DMS153 treated with DMSO at 0.1 percent for 48 hours (cell line): ENCODE data around the gene LRRK1.

Experiments
- DNase-seq: peaks from one replicate; lab custom pipeline; 2025; ENCODE audit not compliant: unreplicated experiment; lab: John Stamatoyannopoulos, UW

The LRRK1 gene

GRCh38 chr15:101037090-101037830 is 118.1 kb downstream of the LRRK1 start:
- no peak for DNase-seq

GRCh38 chr15:101038327-101039003 is 119.3 kb downstream of the LRRK1 start:
- no peak for DNase-seq

GRCh38 chr15:101039461-101039860 is 120.3 kb downstream of the LRRK1 start:
- DNase-seq, result no peak

GRCh38 chr15:101042320-101042719 is 123.2 kb downstream of the LRRK1 start:
- DNase-seq, result no peak

- no peak for DNase-seq
Measured at GRCh38 chr15:101043011-101043410, 123.9 kb downstream of the LRRK1 start.

- no peak for DNase-seq
Measured at GRCh38 chr15:101043911-101044624, 124.9 kb downstream of the LRRK1 start.

GRCh38 chr15:101044625-101045235 is 125.6 kb downstream of the LRRK1 start:
- DNase-seq, result no peak

GRCh38 chr15:101045236-101045646 is 126.1 kb downstream of the LRRK1 start:
- no peak for DNase-seq

GRCh38 chr15:101045835-101046691 is 126.9 kb downstream of the LRRK1 start:
- no peak for DNase-seq

- DNase-seq, result no peak
Measured at GRCh38 chr15:101046826-101047225, 127.7 kb downstream of the LRRK1 start.

- no peak for DNase-seq
Measured at GRCh38 chr15:101047301-101047781, 128.2 kb downstream of the LRRK1 start.

GRCh38 chr15:101048176-101048575 is 129.0 kb downstream of the LRRK1 start:
- DNase-seq, result no peak

- DNase-seq, result no peak
Measured at GRCh38 chr15:101048581-101049030, 129.4 kb downstream of the LRRK1 start.

GRCh38 chr15:101049282-101049681 is 130.1 kb downstream of the LRRK1 start:
- DNase-seq, result no peak

GRCh38 chr15:101049856-101050622 is 130.9 kb downstream of the LRRK1 start:
- no peak for DNase-seq

GRCh38 chr15:101050623-101051290 is 131.6 kb downstream of the LRRK1 start:
- DNase-seq, result no peak

GRCh38 chr15:101051291-101052030 is 132.3 kb downstream of the LRRK1 start:
- DNase-seq, result no peak

- DNase-seq, result no peak
Measured at GRCh38 chr15:101052031-101052620, 133.0 kb downstream of the LRRK1 start.
